CD4-positive, alpha-beta T cell treated with Interleukin-21 for 1 hour (primary cell): ENCODE measurements around the gene NEK11.
"Not testable (repeated sequence)": the region's sequence is repeated elsewhere in the genome, so short reads cannot be mapped to it uniquely, and the experiment has no call there.

Experiments used
- DNase-seq: peaks from one replicate; pipeline ENCODE4 v3.0.0-alpha.2; 2020

NEK11 gene

GRCh38 chr3:131317667-131318066 is 291.0 kb downstream of the NEK11 start:
- DNase-seq, result no peak

GRCh38 chr3:131323014-131323413 is 296.3 kb downstream of the NEK11 start:
- no peak for DNase-seq

- DNase-seq, result no peak
These were observed 297.1 kb downstream of the NEK11 start for GRCh38 chr3:131323792-131324191.

- no peak for DNase-seq
These were observed 298.2 kb downstream of the NEK11 start for GRCh38 chr3:131324923-131325322.

GRCh38 chr3:131326307-131326706 is 299.6 kb downstream of the NEK11 start:
- no peak for DNase-seq

- no peak for DNase-seq
These were observed 302.0 kb downstream of the NEK11 start for GRCh38 chr3:131328721-131329120.

- DNase-seq, result no peak
These were observed 303.1 kb downstream of the NEK11 start for GRCh38 chr3:131329774-131330173.

GRCh38 chr3:131331456-131332085 is 304.9 kb downstream of the NEK11 start:
- not testable (repeated sequence) for DNase-seq

- no peak for DNase-seq
These were observed 312.4 kb downstream of the NEK11 start for GRCh38 chr3:131338948-131339640.

GRCh38 chr3:131341761-131342160 is 315.1 kb downstream of the NEK11 start:
- no peak for DNase-seq

- no peak for DNase-seq
These were observed 322.2 kb downstream of the NEK11 start for GRCh38 chr3:131348911-131349310.

- no peak for DNase-seq
These were observed 322.8 kb downstream of the NEK11 start for GRCh38 chr3:131349454-131349853.

- DNase-seq, result no peak
These were observed 323.3 kb downstream of the NEK11 start for GRCh38 chr3:131349946-131350347.

- no peak for DNase-seq
These were observed 323.8 kb downstream of the NEK11 start for GRCh38 chr3:131350506-131350905.

GRCh38 chr3:131353016-131353877 is 326.6 kb downstream of the NEK11 start:
- no peak for DNase-seq

GRCh38 chr3:131353986-131354385 is 327.3 kb downstream of the NEK11 start:
- no peak for DNase-seq

- no peak for DNase-seq
These were observed 329.4 kb downstream of the NEK11 start for GRCh38 chr3:131356006-131356595.

- DNase-seq, result no peak
These were observed 330.6 kb downstream of the NEK11 start for GRCh38 chr3:131357275-131357674.

GRCh38 chr3:131360191-131360755 is 333.6 kb downstream of the NEK11 start:
- DNase-seq, result no peak

GRCh38 chr3:131361066-131361463 is 334.4 kb downstream of the NEK11 start:
- DNase-seq, result peak; percentile 6

- DNase-seq, result peak; percentile 49
These were observed 335.1 kb downstream of the NEK11 start for GRCh38 chr3:131361464-131362421.

- DNase-seq, result no peak
These were observed 336.6 kb downstream of the NEK11 start for GRCh38 chr3:131363275-131363674.
